Measurements from ENCODE around the gene NSRP1. TPM values are rescaled to one million over a fixed set of nuclear protein-coding genes. Genes with fewer than 3 reads are reported as not detected.

The NSRP1 gene
- total and polyA plus RNA-seq, 10 donors: 15.5 to 39.8 (median 27.9) TPM

- no peak overlapping the region for H3K27ac ChIP-seq
- 68 to 88% (median 79%) methylated on average over 8 of the region's 8 CpGs for WGBS, 5 donors
- no peak for TF ChIP-seq POLR2A (IDR thresholded peaks at IDR 0.05)
- TF ChIP-seq CTCF (IDR thresholded peaks at IDR 0.05 in 8 of 11, conservative IDR thresholded peaks at IDR 0.05 in 3 of 11): no peak
- TF ChIP-seq POLR2AphosphoS5 (IDR thresholded peaks at IDR 0.05): no peak
- no peak overlapping the region for H3K4me3 ChIP-seq
- H3K36me3 ChIP-seq: no peaks in the 10 kb centered on the region
- intact Hi-C loops (cut with DNase I; ENCODE audit: low total_unique reads): no loop called here
- no peaks in the 10 kb centered on the region for H3K9me3 ChIP-seq
- no peaks in the 10 kb centered on the region for H3K4me1 ChIP-seq
- H3K27me3 ChIP-seq (replicated peaks in 1 of 7): peaks cover 0 to 10% (median 0%) of the 10 kb centered on the region in 7 donors
- peak; percentile 13 for DNase-seq
These were observed 107.9 kb downstream of the NSRP1 start for GRCh38 chr17:30224419-30224960.

GRCh38 chr17:30225112-30225511, 108.5 kb downstream of the NSRP1 start:
- intact Hi-C loops (cut with DNase I; ENCODE audit: low total_unique reads): no loop called here
- H3K4me1 ChIP-seq: no peaks in the 10 kb centered on the region
- peak; percentile 2 for DNase-seq
- no peak overlapping the region for H3K4me3 ChIP-seq
- no peaks in the 10 kb centered on the region for H3K36me3 ChIP-seq
- 71 to 87% (median 85%) methylated on average over 3 of the region's 3 CpGs for WGBS, 5 donors
- TF ChIP-seq POLR2AphosphoS5 (IDR thresholded peaks at IDR 0.05) (no peak), CTCF (IDR thresholded peaks at IDR 0.05 in 8 of 11, conservative IDR thresholded peaks at IDR 0.05 in 3 of 11) (no peak), POLR2A (IDR thresholded peaks at IDR 0.05) (no peak)
- peaks cover 0 to 10% (median 0%) of the 10 kb centered on the region in 7 donors for H3K27me3 ChIP-seq (replicated peaks in 1 of 7)
- no peak overlapping the region for H3K27ac ChIP-seq
- H3K9me3 ChIP-seq: no peaks in the 10 kb centered on the region

- Histone ChIP-seq H3K27me3 (replicated peaks in 1 of 7) (peaks cover 0 to 15% (median 0%) of the 10 kb centered on the region in 7 donors), H3K4me3 (no peak overlapping the region), H3K9me3 (no peaks in the 10 kb centered on the region), H3K36me3 (no peaks in the 10 kb centered on the region), H3K4me1 (no peaks in the 10 kb centered on the region), H3K27ac (no peak overlapping the region)
- intact Hi-C loops (cut with DNase I; ENCODE audit: low total_unique reads): no loop called here
- peak; percentile 27 for DNase-seq
- TF ChIP-seq CTCF (IDR thresholded peaks at IDR 0.05 in 8 of 11, conservative IDR thresholded peaks at IDR 0.05 in 3 of 11): no peak
- no peak for TF ChIP-seq POLR2AphosphoS5 (IDR thresholded peaks at IDR 0.05)
- TF ChIP-seq POLR2A (IDR thresholded peaks at IDR 0.05): no peak
- 84 to 88% (median 86%) methylated on average over 15 of the region's 15 CpGs for whole genome bisulfite sequencing, 5 donors
These were observed 109.4 kb downstream of the NSRP1 start for GRCh38 chr17:30225919-30226553.

- Histone ChIP-seq H3K9me3 (no peaks in the 10 kb centered on the region), H3K27me3 (replicated peaks in 1 of 7) (peaks cover 0 to 15% (median 0%) of the 10 kb centered on the region in 7 donors), H3K4me1 (no peaks in the 10 kb centered on the region), H3K4me3 (no peak overlapping the region), H3K27ac (no peak overlapping the region), H3K36me3 (no peaks in the 10 kb centered on the region)
- no peak for TF ChIP-seq CTCF (IDR thresholded peaks at IDR 0.05 in 8 of 11, conservative IDR thresholded peaks at IDR 0.05 in 3 of 11)
- TF ChIP-seq POLR2A (IDR thresholded peaks at IDR 0.05): no peak
- no peak for TF ChIP-seq POLR2AphosphoS5 (IDR thresholded peaks at IDR 0.05)
- intact Hi-C loops (cut with DNase I; ENCODE audit: low total_unique reads): no loop called here
- 90 to 96% (median 92%) methylated on average over 10 of the region's 10 CpGs for WGBS, 5 donors
- DNase-seq: peak; percentile 43
These were observed 110.3 kb downstream of the NSRP1 start for GRCh38 chr17:30226878-30227277.
